ENCODE results near the gene NACC2. TPM values are rescaled to one million over a fixed set of nuclear protein-coding genes. Genes with fewer than 3 reads are reported as not detected.
"Not testable (repeated sequence)": the region's sequence is repeated elsewhere in the genome, so short reads cannot be mapped to it uniquely, and the experiment has no call there.

Gene NACC2
- total and polyA plus RNA-seq, 2 of the 8 experiments (the other 6 are each of a cell fraction or from before 2014, with no cell fraction given) = 8.3 to 14.0 TPM

- H4K8ac ChIP-seq (ENCODE audit: extremely low read depth, insufficient read depth, low read length); H2BK120ac ChIP-seq (replicated peaks; ENCODE audit: low read depth, low read length); H2BK20ac ChIP-seq (ENCODE audit: low read length); H3K14ac ChIP-seq (ENCODE audit: insufficient read length); H2AK5ac ChIP-seq (ENCODE audit: low read depth, low read length); H3K4me3 ChIP-seq (ENCODE audit: extremely low read depth in 1 of 4, insufficient read depth in 2 of 4, low read depth in 3 of 4, low read length in 4 of 4); H3K27ac ChIP-seq (ENCODE audit: low read depth, low read length); H2AFZ ChIP-seq (ENCODE audit: low read length); H3K79me2 ChIP-seq (ENCODE audit: control insufficient read depth in 1 of 2, insufficient read depth in 2 of 2, low read length in 2 of 2); H3K9ac ChIP-seq (replicated peaks in 1 of 4; ENCODE audit: extremely low read depth in 1 of 4, low read depth in 3 of 4, low read length in 3 of 4); H3K9me3 ChIP-seq (ENCODE audit: insufficient read depth in 2 of 2, low read depth in 1 of 2, low read length in 1 of 2); H3K4me2 ChIP-seq (ENCODE audit: insufficient read depth in 1 of 2, low read depth in 2 of 2, low read length in 2 of 2); H2BK12ac ChIP-seq (ENCODE audit: low read depth, low read length); H2BK15ac ChIP-seq (ENCODE audit: low read length); H3K79me1 ChIP-seq (ENCODE audit: low read depth, low read length); H3K56ac ChIP-seq (replicated peaks; ENCODE audit: insufficient read length, low read depth, low read length); H3K23me2 ChIP-seq (ENCODE audit: low read depth, low read length); H3K23ac ChIP-seq (ENCODE audit: insufficient read length); DNase-seq (ENCODE audit: low read depth in 1 of 2, low spot score in 2 of 2); H3K18ac ChIP-seq (ENCODE audit: extremely low read depth, low read length); H2BK5ac ChIP-seq (ENCODE audit: low read depth, low read length); H4K5ac ChIP-seq (ENCODE audit: insufficient read length, low read depth, low read length); H3K36me3 ChIP-seq (ENCODE audit: control insufficient read depth in 2 of 4, insufficient read depth in 4 of 4, low read length in 3 of 4); FAIRE-seq; H3K4ac ChIP-seq (replicated peaks; ENCODE audit: insufficient read length, low read depth, low read length); H4K20me1 ChIP-seq (replicated peaks in 1 of 2; ENCODE audit: control insufficient read depth in 1 of 2, insufficient read depth in 2 of 2, low read length in 2 of 2); H3K27me3 ChIP-seq (replicated peaks in 1 of 4; ENCODE audit: control insufficient read depth in 3 of 4, extremely low read depth in 1 of 4, insufficient read depth in 3 of 4, low read length in 3 of 4): not testable (repeated sequence)
- 87% methylated on average over 9 of the region's 27 CpGs; no CpG with 5 or more reads in 1 of the 2 experiments for WGBS, 2 experiments (ENCODE audit: extremely low coverage in 1 of 2, insufficient coverage in 1 of 2, insufficient read length in 1 of 2, insufficient replicate concordance in 2 of 2, low coverage in 1 of 2, low lambda C conversion rate in 2 of 2, missing lambda C conversion rate in 1 of 2)
- H3K4me1 ChIP-seq (replicated peaks in 1 of 4; ENCODE audit: control insufficient read depth in 3 of 4, insufficient read depth in 4 of 4, low read length in 3 of 4) = peaks cover 3 to 42% (median 28%) of the 10 kb centered on the region in 4 experiments
- POLR2A ChIA-PET (ENCODE audit: partially characterized antibody) = interaction anchor here (0.9 to 8.5 kb wide), 4 partner anchors 10 to 20 kb away, joined by 4 to 40 read pairs (median 6); partner anchors contain the start of gene TMEM250
- TF ChIP-seq KDM1A (IDR thresholded peaks at IDR 0.05; ENCODE audit: borderline replicate concordance, low read length) = peak; percentile 74; the same call in 1 of the 2 replicates
- CTCF ChIA-PET (ENCODE audit: partially characterized antibody) = interaction anchor here (1.3 to 2.0 kb wide), 3 partner anchors 10 to 39 kb away, joined by 5 to 9 read pairs (median 7); no protein-coding TSS in a partner anchor
- H4K91ac ChIP-seq (replicated peaks; ENCODE audit: insufficient read length, low read length) = peak overlapping the region; percentile 30
Measured at GRCh38 chr9:136101615-136102074, 6.6 kb upstream of the NACC2 start.
